AG04450 (cell line): ENCODE results near the gene OSCP1. TPM values are rescaled to one million over a fixed set of nuclear protein-coding genes. Genes with fewer than 3 reads are reported as not detected.
A peak's percentile ranks its signal among the peaks of the same experiment; 100 is the strongest.

Source experiments
- CTCF ChIA-PET: fragments of 300-600, 350-600 bp; formaldehyde crosslinking; extraction: SDS; loops from one replicate; lab custom pipeline; 2022; ENCODE audit warnings: antibody characterized with exemption, inconsistent platforms; lab: Charles Lee
- POLR2A ChIA-PET: fragments of 350-600 bp; formaldehyde crosslinking; extraction: SDS; loops from one replicate; lab custom pipeline; 2021; ENCODE audit warnings: antibody characterized with exemption, inconsistent platforms; lab: Yijun Ruan, JAX
- DNase-seq: peaks from one replicate; pipeline ENCODE4 v3.0.0-alpha.2; 2011; ENCODE audit warnings: low read depth, low spot score
- H3K27ac ChIP-seq: one replicate; pipeline ENCODE4 v1.5.1; 2012; ENCODE audit warnings: low read depth, low read length, control low read depth
- H3K27me3 ChIP-seq: one replicate; pipeline ENCODE4 v1.6.0; 2012; ENCODE audit warnings: low read length; ENCODE audit not compliant: control insufficient read depth, insufficient read depth
- H3K4me3 ChIP-seq: 2 replicates; pipeline ENCODE4 v1.5.1; 2011; ENCODE audit warnings: mild to moderate bottlenecking, low read depth, low read length, control low read depth
- H3K9me3 ChIP-seq: 2 replicates; pipeline ENCODE4 v1.5.1; 2012; ENCODE audit warnings: low read length; ENCODE audit not compliant: control insufficient read depth, insufficient read depth
- polyA plus RNA-seq: library from polyadenylated mRNA; depleted of rRNA; stranded (reverse); fragments of >200 nt; gene quantifications from 2 replicates; pipeline ENCODE4 v1.2.3, GENCODE V29; 2011
- TF ChIP-seq, protein P1 (sequence below): IDR thresholded peaks from 2 replicates; pipeline ENCODE4 v1.5.1; 2011; ENCODE audit warnings: low read depth, low read length, control low read depth, inconsistent platforms

Gene OSCP1
- polyA plus RNA-seq, 1 experiment = 7.9 TPM

DNA sequence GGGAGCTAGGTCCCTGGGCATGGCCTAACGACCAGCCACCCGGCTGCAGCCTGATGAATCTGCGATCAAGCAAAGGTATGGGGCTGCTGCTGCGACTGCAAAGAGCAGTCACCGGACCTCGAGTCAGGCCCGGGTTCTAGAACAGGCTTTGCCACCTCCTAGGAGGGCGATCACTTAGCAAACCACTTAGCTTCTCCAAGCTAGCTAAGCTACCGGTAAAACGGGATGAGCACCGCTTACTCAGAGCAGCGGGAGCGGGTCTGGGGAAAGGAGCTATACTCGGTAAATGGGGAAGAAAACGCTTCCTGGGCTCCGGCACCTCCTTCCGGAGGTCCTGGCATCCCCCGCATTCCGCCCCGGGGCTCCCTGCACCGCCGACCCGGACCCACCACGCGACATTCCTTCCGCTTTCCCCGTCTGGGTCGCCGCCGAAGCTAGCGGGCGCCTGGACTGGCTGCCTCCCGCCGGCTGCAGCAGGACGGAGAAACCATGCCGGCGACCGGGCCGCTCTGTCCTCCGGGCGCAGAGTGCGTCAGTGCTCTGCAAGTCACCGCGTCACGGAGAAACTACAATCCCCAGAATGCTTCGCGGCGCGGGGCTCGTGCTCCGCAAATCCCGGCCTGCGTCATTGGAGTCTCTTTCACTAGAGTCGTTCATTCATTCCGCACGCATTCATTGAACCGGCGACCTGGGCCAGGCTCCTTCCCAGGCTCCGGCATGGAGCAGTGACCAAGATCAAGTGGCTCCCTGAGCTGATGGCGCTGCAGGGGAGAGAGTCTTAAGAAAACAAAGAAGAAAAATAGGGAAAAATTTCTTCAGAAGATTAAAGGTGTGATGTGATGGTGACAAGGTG, 52.6 kb downstream of the OSCP1 start, which contains the start of gene LSM10:
Gene LSM10 (minus strand): TSS at position 531 of the 853 bp plus-strand sequence. CDS start 3,779 bp downstream, outside the sequence.
- Histone ChIP-seq H3K9me3 (no peaks in the 10 kb centered on the region; the same call in 1 of the 2 replicates), H3K27ac (peak within 1 kb of the TSS; percentile 69), H3K4me3 (peak within 1 kb of the TSS; percentile 84), H3K27me3 (no peaks in the 10 kb centered on the region)
- CTCF ChIA-PET = interaction anchor here (0.5 to 2.0 kb wide), 8 partner anchors 10 to 297 kb away, joined by 3 to 6 read pairs (median 3); partner anchors contain the start of gene SH3D21
- TF ChIP-seq, protein P1, sequence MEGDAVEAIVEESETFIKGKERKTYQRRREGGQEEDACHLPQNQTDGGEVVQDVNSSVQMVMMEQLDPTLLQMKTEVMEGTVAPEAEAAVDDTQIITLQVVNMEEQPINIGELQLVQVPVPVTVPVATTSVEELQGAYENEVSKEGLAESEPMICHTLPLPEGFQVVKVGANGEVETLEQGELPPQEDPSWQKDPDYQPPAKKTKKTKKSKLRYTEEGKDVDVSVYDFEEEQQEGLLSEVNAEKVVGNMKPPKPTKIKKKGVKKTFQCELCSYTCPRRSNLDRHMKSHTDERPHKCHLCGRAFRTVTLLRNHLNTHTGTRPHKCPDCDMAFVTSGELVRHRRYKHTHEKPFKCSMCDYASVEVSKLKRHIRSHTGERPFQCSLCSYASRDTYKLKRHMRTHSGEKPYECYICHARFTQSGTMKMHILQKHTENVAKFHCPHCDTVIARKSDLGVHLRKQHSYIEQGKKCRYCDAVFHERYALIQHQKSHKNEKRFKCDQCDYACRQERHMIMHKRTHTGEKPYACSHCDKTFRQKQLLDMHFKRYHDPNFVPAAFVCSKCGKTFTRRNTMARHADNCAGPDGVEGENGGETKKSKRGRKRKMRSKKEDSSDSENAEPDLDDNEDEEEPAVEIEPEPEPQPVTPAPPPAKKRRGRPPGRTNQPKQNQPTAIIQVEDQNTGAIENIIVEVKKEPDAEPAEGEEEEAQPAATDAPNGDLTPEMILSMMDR = no peak
- POLR2A ChIA-PET = interaction anchor here (0.5 to 2.6 kb wide), 6 partner anchors 9 to 142 kb away, joined by 3 to 28 read pairs (median 6); no protein-coding TSS in a partner anchor
- peak; percentile 74 for DNase-seq

- TF ChIP-seq, protein P1 = no peak
- no peaks in the 10 kb centered on the region; the same call in 1 of the 2 replicates for H3K9me3 ChIP-seq
- H3K4me3 ChIP-seq = peak overlapping the region; percentile 84
- no peak overlapping the region for H3K27ac ChIP-seq
- H3K27me3 ChIP-seq = no peaks in the 10 kb centered on the region
- DNase-seq = no peak
- ChIA-PET POLR2A (interaction anchor here (0.8 to 2.6 kb wide), 3 partner anchors 8 to 54 kb away, joined by 3 to 28 read pairs (median 6); no protein-coding TSS in a partner anchor), CTCF (interaction anchor here (0.9 to 2.0 kb wide), 6 partner anchors 10 to 297 kb away, joined by 3 to 6 read pairs (median 3); partner anchors contain the start of gene SH3D21)
These were observed 53.2 kb downstream of the OSCP1 start for GRCh38 chr1:36397083-36397377.

- no peak overlapping the region for H3K27ac ChIP-seq
- H3K4me3 ChIP-seq = peak overlapping the region; percentile 84; the same call in 1 of the 2 replicates
- no peaks in the 10 kb centered on the region for H3K27me3 ChIP-seq
- H3K9me3 ChIP-seq = no peaks in the 10 kb centered on the region; the same call in 1 of the 2 replicates
- TF ChIP-seq, protein P1 = no peak
- ChIA-PET CTCF (interaction anchor here (2.0 kb wide), 1 partner anchor 24 kb away, joined by 6 read pairs; no protein-coding TSS in a partner anchor), POLR2A (interaction anchor here (0.6 to 0.7 kb wide), 3 partner anchors 44 to 246 kb away, joined by 3 to 5 read pairs (median 4); no protein-coding TSS in a partner anchor)
- no peak for DNase-seq
These were observed 53.9 kb downstream of the OSCP1 start for GRCh38 chr1:36396359-36396758.

DNA sequence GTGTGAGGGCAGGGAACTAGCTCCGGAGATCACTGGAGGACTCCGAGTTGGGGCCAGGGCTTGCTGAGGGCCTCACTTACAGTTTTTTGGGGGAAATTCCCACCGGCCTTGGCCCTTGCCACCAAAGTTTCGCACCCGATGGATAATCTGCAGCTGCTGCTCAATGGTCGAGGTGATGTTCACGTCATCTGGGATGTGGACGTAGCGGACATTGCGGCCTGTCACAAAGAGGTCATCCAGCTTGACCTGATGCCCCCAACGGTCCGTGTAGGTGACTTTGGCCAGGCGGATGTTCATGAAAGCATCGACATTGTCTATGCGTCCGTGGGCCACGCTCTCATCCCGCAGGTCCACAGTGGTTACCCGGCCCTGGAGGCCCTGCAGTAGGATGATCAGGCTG, 56.6 kb downstream of the OSCP1 start:
- ChIA-PET CTCF (interaction anchor here (1.3 kb wide), 1 partner anchor 27 kb away, joined by 3 read pairs; no protein-coding TSS in a partner anchor), POLR2A (no interaction called here)
- no peak for DNase-seq
- TF ChIP-seq, protein P1 = no peak
- Histone ChIP-seq H3K27me3 (no peaks in the 10 kb centered on the region), H3K27ac (no peak overlapping the region), H3K4me3 (no peak overlapping the region), H3K9me3 (no peaks in the 10 kb centered on the region)

DNA sequence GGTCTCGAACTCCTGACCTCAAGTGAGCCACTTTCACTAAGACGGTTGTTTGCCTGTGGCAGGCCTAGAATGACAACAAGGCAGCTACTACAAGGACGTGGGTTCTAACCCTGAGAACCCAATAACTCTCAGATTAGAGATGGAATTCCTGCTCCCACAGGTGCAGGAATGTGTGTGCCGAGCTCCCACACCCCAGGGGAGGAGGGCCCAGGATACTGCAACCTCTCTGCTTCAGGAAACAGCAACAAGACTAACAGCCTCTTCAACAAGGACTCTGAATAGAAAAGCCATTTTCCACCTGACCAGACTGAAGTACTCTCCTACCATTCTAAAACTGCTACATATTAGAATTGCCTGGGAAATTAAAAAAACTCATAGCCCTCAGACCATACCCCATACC, 57.4 kb downstream of the OSCP1 start:
- H3K27ac ChIP-seq = no peak overlapping the region
- H3K27me3 ChIP-seq = no peaks in the 10 kb centered on the region
- H3K4me3 ChIP-seq = no peak overlapping the region
- TF ChIP-seq, protein P1 = no peak
- CTCF ChIA-PET = interaction anchor here (1.3 kb wide), 2 partner anchors 25 to 27 kb away, joined by 3 read pairs; no protein-coding TSS in a partner anchor
- POLR2A ChIA-PET = no interaction called here
- no peaks in the 10 kb centered on the region for H3K9me3 ChIP-seq
- DNase-seq = no peak
